ENCODE data around the gene CYRIA. TPM values are rescaled to one million over a fixed set of nuclear protein-coding genes. Genes with fewer than 3 reads are reported as not detected.

The CYRIA gene
- total and polyA plus RNA-seq, 4 donors = 1.3 to 4.3 (median 2.4) TPM

DNA sequence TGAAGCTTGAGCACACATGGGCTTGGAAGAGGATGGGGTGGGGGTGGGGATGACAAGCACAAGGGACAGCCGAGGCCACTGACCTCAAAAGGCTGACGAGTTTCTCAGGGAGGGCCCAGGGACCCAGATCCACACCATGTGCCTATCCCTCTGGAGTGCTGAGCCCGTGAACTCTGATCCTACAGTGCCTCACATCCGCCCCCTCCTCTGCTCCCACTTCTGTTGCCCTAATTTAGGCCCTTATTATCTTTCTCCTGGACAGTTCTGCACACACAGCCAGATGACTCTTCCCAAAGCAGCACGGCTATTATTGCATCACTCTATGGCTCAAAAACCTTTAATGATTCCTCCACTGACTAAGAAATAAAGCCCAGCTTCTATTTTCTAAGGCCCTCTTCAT lies 24.8 kb downstream of the CYRIA start:
- Histone ChIP-seq H3K36me3 (ENCODE audit: control insufficient read depth in 4 of 4, insufficient read depth in 3 of 4, low read depth in 1 of 4, low read length in 3 of 4) (no peaks in the 10 kb centered on the region), H3K4me1 (ENCODE audit: control insufficient read depth in 4 of 4, insufficient read depth in 4 of 4, low read length in 3 of 4) (peaks cover 0 to 8% (median 0%) of the 10 kb centered on the region in 4 donors), H3K9ac (ENCODE audit: low read depth in 1 of 2, low read length in 2 of 2) (no peak overlapping the region), H3K27me3 (ENCODE audit: control insufficient read depth in 4 of 4, insufficient read depth in 4 of 4, low read length in 3 of 4) (no peaks in the 10 kb centered on the region), H3K27ac (ENCODE audit: low read depth in 1 of 2, low read length in 2 of 2) (no peak overlapping the region), H3K9me3 (ENCODE audit: control insufficient read depth in 4 of 4, low read length in 3 of 4) (no peaks in the 10 kb centered on the region), H3K4me3 (ENCODE audit: low read depth in 1 of 3, low read length in 3 of 3) (no peak overlapping the region)
- DNase-seq (ENCODE audit: low spot score) = no peak
- WGBS = 58% methylated on average over 5 of the region's 5 CpGs
- TF ChIP-seq, protein P1, sequence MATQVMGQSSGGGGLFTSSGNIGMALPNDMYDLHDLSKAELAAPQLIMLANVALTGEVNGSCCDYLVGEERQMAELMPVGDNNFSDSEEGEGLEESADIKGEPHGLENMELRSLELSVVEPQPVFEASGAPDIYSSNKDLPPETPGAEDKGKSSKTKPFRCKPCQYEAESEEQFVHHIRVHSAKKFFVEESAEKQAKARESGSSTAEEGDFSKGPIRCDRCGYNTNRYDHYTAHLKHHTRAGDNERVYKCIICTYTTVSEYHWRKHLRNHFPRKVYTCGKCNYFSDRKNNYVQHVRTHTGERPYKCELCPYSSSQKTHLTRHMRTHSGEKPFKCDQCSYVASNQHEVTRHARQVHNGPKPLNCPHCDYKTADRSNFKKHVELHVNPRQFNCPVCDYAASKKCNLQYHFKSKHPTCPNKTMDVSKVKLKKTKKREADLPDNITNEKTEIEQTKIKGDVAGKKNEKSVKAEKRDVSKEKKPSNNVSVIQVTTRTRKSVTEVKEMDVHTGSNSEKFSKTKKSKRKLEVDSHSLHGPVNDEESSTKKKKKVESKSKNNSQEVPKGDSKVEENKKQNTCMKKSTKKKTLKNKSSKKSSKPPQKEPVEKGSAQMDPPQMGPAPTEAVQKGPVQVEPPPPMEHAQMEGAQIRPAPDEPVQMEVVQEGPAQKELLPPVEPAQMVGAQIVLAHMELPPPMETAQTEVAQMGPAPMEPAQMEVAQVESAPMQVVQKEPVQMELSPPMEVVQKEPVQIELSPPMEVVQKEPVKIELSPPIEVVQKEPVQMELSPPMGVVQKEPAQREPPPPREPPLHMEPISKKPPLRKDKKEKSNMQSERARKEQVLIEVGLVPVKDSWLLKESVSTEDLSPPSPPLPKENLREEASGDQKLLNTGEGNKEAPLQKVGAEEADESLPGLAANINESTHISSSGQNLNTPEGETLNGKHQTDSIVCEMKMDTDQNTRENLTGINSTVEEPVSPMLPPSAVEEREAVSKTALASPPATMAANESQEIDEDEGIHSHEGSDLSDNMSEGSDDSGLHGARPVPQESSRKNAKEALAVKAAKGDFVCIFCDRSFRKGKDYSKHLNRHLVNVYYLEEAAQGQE (IDR thresholded peaks at IDR 0.05) = no peak
- TF ChIP-seq JUND (IDR thresholded peaks at IDR 0.05) (no peak), EGR1 (IDR thresholded peaks at IDR 0.05; ENCODE audit: low read depth in 2 of 2) (no peak), FOXA2 (IDR thresholded peaks at IDR 0.05) (no peak), GABPA (IDR thresholded peaks at IDR 0.05 in 1 of 2, conservative IDR thresholded peaks at IDR 0.05 in 1 of 2) (no peak), FOXA1 (IDR thresholded peaks at IDR 0.05) (no peak), YY1 (IDR thresholded peaks at IDR 0.05) (no peak), HNF4A (conservative IDR thresholded peaks at IDR 0.05) (no peak), RXRA (IDR thresholded peaks at IDR 0.05) (peak; percentile 60 to 73), HNF4G (IDR thresholded peaks at IDR 0.05) (no peak), SP1 (IDR thresholded peaks at IDR 0.05) (peak; percentile 40), NR2F2 (IDR thresholded peaks at IDR 0.05) (peak; percentile 92), TAF1 (conservative IDR thresholded peaks at IDR 0.05) (no peak), RAD21 (IDR thresholded peaks at IDR 0.05) (no peak)
- TF ChIP-seq, protein P2, sequence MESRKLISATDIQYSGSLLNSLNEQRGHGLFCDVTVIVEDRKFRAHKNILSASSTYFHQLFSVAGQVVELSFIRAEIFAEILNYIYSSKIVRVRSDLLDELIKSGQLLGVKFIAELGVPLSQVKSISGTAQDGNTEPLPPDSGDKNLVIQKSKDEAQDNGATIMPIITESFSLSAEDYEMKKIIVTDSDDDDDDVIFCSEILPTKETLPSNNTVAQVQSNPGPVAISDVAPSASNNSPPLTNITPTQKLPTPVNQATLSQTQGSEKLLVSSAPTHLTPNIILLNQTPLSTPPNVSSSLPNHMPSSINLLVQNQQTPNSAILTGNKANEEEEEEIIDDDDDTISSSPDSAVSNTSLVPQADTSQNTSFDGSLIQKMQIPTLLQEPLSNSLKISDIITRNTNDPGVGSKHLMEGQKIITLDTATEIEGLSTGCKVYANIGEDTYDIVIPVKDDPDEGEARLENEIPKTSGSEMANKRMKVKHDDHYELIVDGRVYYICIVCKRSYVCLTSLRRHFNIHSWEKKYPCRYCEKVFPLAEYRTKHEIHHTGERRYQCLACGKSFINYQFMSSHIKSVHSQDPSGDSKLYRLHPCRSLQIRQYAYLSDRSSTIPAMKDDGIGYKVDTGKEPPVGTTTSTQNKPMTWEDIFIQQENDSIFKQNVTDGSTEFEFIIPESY (IDR thresholded peaks at IDR 0.05) = no peak
- TF ChIP-seq, protein P3, sequence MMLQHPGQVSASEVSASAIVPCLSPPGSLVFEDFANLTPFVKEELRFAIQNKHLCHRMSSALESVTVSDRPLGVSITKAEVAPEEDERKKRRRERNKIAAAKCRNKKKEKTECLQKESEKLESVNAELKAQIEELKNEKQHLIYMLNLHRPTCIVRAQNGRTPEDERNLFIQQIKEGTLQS (IDR thresholded peaks at IDR 0.05) = peak; percentile 52
- TF ChIP-seq, protein P4, sequence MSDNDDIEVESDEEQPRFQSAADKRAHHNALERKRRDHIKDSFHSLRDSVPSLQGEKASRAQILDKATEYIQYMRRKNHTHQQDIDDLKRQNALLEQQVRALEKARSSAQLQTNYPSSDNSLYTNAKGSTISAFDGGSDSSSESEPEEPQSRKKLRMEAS (IDR thresholded peaks at IDR 0.05) = no peak
- TF ChIP-seq, protein P5, sequence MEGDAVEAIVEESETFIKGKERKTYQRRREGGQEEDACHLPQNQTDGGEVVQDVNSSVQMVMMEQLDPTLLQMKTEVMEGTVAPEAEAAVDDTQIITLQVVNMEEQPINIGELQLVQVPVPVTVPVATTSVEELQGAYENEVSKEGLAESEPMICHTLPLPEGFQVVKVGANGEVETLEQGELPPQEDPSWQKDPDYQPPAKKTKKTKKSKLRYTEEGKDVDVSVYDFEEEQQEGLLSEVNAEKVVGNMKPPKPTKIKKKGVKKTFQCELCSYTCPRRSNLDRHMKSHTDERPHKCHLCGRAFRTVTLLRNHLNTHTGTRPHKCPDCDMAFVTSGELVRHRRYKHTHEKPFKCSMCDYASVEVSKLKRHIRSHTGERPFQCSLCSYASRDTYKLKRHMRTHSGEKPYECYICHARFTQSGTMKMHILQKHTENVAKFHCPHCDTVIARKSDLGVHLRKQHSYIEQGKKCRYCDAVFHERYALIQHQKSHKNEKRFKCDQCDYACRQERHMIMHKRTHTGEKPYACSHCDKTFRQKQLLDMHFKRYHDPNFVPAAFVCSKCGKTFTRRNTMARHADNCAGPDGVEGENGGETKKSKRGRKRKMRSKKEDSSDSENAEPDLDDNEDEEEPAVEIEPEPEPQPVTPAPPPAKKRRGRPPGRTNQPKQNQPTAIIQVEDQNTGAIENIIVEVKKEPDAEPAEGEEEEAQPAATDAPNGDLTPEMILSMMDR (IDR thresholded peaks at IDR 0.05; ENCODE audit: low read depth, low read length, missing input control) = no peak

All from liver (tissue), 9 donors.